CD14-positive monocyte (primary cell): ENCODE data around the gene FARP1. TPM values are rescaled to one million over a fixed set of nuclear protein-coding genes. Genes with fewer than 3 reads are reported as not detected.

ENCODE experiments used
- DNase-seq, 3 donors: peaks; one replicate each; pipeline ENCODE4 v3.0.0-alpha.2; 2011 to 2022
- H2AFZ ChIP-seq: 2 replicates; pipeline ENCODE4 v1.6.0; 2012; ENCODE audit warnings: mild to moderate bottlenecking, low read depth, low read length, inconsistent platforms; ENCODE audit not compliant: insufficient read depth, poor library complexity, severe bottlenecking
- H3K27ac ChIP-seq, 2 donors: 1 replicate in 1 of 2; 2 replicates in 1 of 2; pipeline ENCODE4 v1.5.1; 2012 to 2013; ENCODE audit warnings: low read length in 2 of 2, control low read depth in 1 of 2, inconsistent platforms in 1 of 2, low read depth in 1 of 2, mild to moderate bottlenecking in 1 of 2
- H3K27me3 ChIP-seq, 2 donors: one replicate each; pipeline versions ENCODE4 v1.6.0 to v1.6.1; 2011 to 2013; ENCODE audit warnings: low read length in 2 of 2; ENCODE audit not compliant: control insufficient read depth in 2 of 2, insufficient read depth in 2 of 2
- H3K36me3 ChIP-seq, 2 donors: replicated peaks in 1 of 2; 1 replicate in 1 of 2; 2 replicates in 1 of 2; pipeline versions ENCODE4 v1.5.1 to v1.6.1; 2012 to 2013; ENCODE audit warnings: low read length in 2 of 2, control low read depth in 1 of 2, inconsistent platforms in 1 of 2, mild to moderate bottlenecking in 1 of 2; ENCODE audit not compliant: insufficient read depth in 2 of 2, control insufficient read depth in 1 of 2
- H3K4me1 ChIP-seq, 2 donors: 1 replicate in 1 of 2; 2 replicates in 1 of 2; pipeline versions ENCODE4 v1.5.1 to v1.6.1; 2012 to 2013; ENCODE audit warnings: low read length in 2 of 2, control low read depth in 1 of 2, inconsistent platforms in 1 of 2, mild to moderate bottlenecking in 1 of 2, moderate library complexity in 1 of 2; ENCODE audit not compliant: insufficient read depth in 2 of 2, control insufficient read depth in 1 of 2
- H3K4me2 ChIP-seq: replicated peaks from 2 replicates; pipeline ENCODE3; 2012; ENCODE audit warnings: low read length, moderate library complexity, mild to moderate bottlenecking; ENCODE audit not compliant: poor library complexity, severe bottlenecking; ENCODE audit errors: extremely low read depth
- H3K4me3 ChIP-seq, 3 experiments: fragments of 200-600 bp in 1 of 3; sonication (generic) in 1 of 3; replicated peaks in 1 of 3; 1 replicate in 2 of 3; 2 replicates in 1 of 3; pipeline ENCODE4 v1.5.1; 2011 to 2013; ENCODE audit warnings: low read length in 3 of 3, mild to moderate bottlenecking in 3 of 3, control low read depth in 2 of 3, low read depth in 2 of 3, inconsistent platforms in 1 of 3, moderate library complexity in 1 of 3
- H3K79me2 ChIP-seq: 2 replicates; pipeline ENCODE4 v1.6.0; 2012; ENCODE audit warnings: mild to moderate bottlenecking, control low read depth, inconsistent platforms, low read length, moderate library complexity; ENCODE audit not compliant: insufficient read depth
- H3K9ac ChIP-seq: 2 replicates; pipeline ENCODE4 v1.6.0; 2017; ENCODE audit warnings: low read length, mild to moderate bottlenecking; ENCODE audit not compliant: insufficient read depth, poor library complexity, severe bottlenecking
- H3K9me3 ChIP-seq, 2 donors: replicated peaks in 1 of 2; 1 replicate in 1 of 2; 2 replicates in 1 of 2; pipeline versions ENCODE4 v1.5.1 to v1.6.1; 2012 to 2013; ENCODE audit warnings: low read length in 2 of 2, control low read depth in 1 of 2; ENCODE audit not compliant: control insufficient read depth in 1 of 2, insufficient read depth in 1 of 2
- H4K20me1 ChIP-seq: 2 replicates; pipeline ENCODE4 v1.6.0; 2012; ENCODE audit warnings: mild to moderate bottlenecking, low read length, control low read depth, moderate library complexity; ENCODE audit not compliant: insufficient read depth
- H3K27ac Mint-ChIP-seq, 7 donors: one replicate each; pipeline ENCODE4 v1.8.0; 2020; ENCODE audit warnings: mild to moderate bottlenecking in 7 of 7, mixed read lengths in 7 of 7, moderate library complexity in 6 of 7, inconsistent platforms in 2 of 7
- H3K27me3 Mint-ChIP-seq, 3 donors: one replicate each; pipeline ENCODE4 v1.8.0; 2021 to 2022; ENCODE audit warnings: low read depth in 3 of 3, mild to moderate bottlenecking in 3 of 3, mixed read lengths in 3 of 3, moderate library complexity in 3 of 3, inconsistent platforms in 1 of 3
- H3K36me3 Mint-ChIP-seq, 2 donors: one replicate each; pipeline ENCODE4 v1.8.0; 2020; ENCODE audit warnings: mixed read lengths in 2 of 2, inconsistent platforms in 1 of 2, mild to moderate bottlenecking in 1 of 2
- H3K4me1 Mint-ChIP-seq: one replicate; pipeline ENCODE4 v1.8.0; 2020; ENCODE audit warnings: mild to moderate bottlenecking, mixed read lengths
- H3K4me3 Mint-ChIP-seq, 2 donors: one replicate each; pipeline ENCODE4 v1.8.0; 2020; ENCODE audit warnings: mild to moderate bottlenecking in 2 of 2, mixed read lengths in 2 of 2, moderate library complexity in 1 of 2
- H3K9me3 Mint-ChIP-seq, 7 donors: one replicate each; pipeline ENCODE4 v1.8.0; 2020 to 2022; ENCODE audit warnings: mixed read lengths in 7 of 7, mild to moderate bottlenecking in 6 of 7, moderate library complexity in 6 of 7, inconsistent platforms in 2 of 7
- WGBS: methylation state at CpG from one replicate; pipeline ENCODE4 v1.1.5; 2013; ENCODE audit warnings: missing lambda C conversion rate; ENCODE audit not compliant: insufficient coverage; 5-methylcytosine and 5-hydroxymethylcytosine counted together
- intact Hi-C, 2 donors: fragments of 100-400 bp; cut with micrococcal nuclease; formaldehyde crosslinking; loops; one replicate each; pipeline versions ENCODE4 v1.15.0 to v1.15.1; 2023
- polyA plus RNA-seq, 3 donors: library from polyadenylated mRNA; depleted of rRNA in 1 of 3; unstranded in 2 of 3; stranded (reverse) in 1 of 3; fragments of 300-500 nt in 2 of 3; fragments of >200 nt in 1 of 3; fragmentation: Illumina TruSeq in 2 of 3; gene quantifications; 1 replicate in 2 of 3; 2 replicates in 1 of 3; pipeline ENCODE4 v1.2.3, GENCODE V29; 2012 to 2021
- TF ChIP-seq, protein P1 (sequence below): fragments of 200-600 bp; IDR thresholded peaks from one replicate; pipeline ENCODE4 v1.8.0; 2022; ENCODE audit warnings: antibody characterized with exemption, mild to moderate bottlenecking

FARP1 gene
- polyA plus RNA-seq, 3 donors, result 0.01 to 0.16 (median 0.12) TPM

DNA sequence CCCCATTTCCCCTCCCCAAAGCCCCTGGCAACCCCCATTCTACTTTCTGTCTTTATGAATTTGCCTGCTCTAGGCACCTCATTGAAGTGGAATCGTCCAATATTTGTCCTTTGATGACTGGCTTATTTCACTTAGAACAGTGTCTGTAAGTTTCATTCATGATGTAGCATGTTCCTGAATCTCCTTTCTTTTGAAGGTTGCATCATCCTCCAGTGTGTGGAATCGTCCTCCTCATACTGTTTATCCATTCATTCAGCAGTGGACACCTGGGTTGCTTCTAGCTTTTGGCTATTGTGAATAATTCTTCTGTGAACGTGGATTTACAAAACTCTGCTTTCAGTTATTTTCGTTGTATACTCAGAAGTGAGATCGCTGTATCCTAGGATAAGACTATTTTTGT lies 195.4 kb downstream of the FARP1 start:
- Mint-ChIP-seq H3K27me3 (peaks cover 0 to 5% (median 0%) of the 10 kb centered on the region in 3 donors), H3K36me3 (no peaks in the 10 kb centered on the region), H3K9me3 (peaks cover 0 to 5% (median 3%) of the 10 kb centered on the region in 7 donors), H3K27ac (no peak overlapping the region), H3K4me1 (no peaks in the 10 kb centered on the region), H3K4me3 (no peak overlapping the region)
- Histone ChIP-seq H3K4me3 (no peak overlapping the region), H3K9ac (no peak overlapping the region), H3K79me2 (no peaks in the 10 kb centered on the region), H3K27me3 (no peaks in the 10 kb centered on the region), H3K4me1 (no peaks in the 10 kb centered on the region), H3K9me3 (no peaks in the 10 kb centered on the region), H3K36me3 (no peaks in the 10 kb centered on the region), H3K4me2 (no peak overlapping the region), H3K27ac (no peak overlapping the region), H4K20me1 (no peaks in the 10 kb centered on the region), H2AFZ (no peak overlapping the region)
- intact Hi-C loops, result no loop called here
- TF ChIP-seq, protein P1, sequence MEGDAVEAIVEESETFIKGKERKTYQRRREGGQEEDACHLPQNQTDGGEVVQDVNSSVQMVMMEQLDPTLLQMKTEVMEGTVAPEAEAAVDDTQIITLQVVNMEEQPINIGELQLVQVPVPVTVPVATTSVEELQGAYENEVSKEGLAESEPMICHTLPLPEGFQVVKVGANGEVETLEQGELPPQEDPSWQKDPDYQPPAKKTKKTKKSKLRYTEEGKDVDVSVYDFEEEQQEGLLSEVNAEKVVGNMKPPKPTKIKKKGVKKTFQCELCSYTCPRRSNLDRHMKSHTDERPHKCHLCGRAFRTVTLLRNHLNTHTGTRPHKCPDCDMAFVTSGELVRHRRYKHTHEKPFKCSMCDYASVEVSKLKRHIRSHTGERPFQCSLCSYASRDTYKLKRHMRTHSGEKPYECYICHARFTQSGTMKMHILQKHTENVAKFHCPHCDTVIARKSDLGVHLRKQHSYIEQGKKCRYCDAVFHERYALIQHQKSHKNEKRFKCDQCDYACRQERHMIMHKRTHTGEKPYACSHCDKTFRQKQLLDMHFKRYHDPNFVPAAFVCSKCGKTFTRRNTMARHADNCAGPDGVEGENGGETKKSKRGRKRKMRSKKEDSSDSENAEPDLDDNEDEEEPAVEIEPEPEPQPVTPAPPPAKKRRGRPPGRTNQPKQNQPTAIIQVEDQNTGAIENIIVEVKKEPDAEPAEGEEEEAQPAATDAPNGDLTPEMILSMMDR, result no peak
- DNase-seq, result no peak
- WGBS, result 100% methylated on average over 2 of the region's 5 CpGs

DNA sequence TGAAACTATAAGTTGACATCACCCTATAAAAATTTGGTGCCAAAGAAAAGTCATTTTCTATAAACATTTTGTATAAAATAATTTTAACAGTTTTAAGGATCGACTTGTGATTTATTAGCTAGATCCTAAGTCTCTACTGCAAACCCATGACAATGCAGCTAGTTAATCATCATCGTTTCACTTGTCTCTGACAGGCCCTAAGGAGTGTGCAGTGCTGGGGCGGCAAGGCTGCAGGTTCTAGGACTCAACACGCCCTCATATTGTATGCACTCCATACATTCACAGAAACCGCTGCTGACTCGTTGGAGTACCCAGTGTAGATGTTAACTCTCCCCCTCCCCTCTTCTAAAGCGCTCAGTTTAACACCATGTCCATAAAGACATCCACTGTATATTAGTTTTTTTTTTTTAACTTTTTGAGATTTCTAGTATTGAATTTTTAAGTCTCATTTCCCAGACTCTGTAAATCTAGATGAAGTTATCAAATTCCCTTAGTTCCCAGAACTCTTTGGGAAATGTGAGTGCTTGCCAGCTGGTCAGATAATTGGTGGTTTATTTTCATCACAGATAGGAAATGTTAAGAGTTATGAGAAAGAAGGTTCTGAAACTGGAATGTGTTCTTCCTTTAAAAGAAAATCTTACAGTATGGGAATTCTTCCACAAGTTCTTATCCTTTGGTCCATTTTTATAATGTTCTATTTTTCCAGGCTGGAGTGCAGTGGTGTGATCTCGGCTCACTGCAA lies 197.0 kb downstream of the FARP1 start:
- intact Hi-C loops, result no loop called here
- no peak overlapping the region for H3K4me3 ChIP-seq
- H2AFZ ChIP-seq, result no peak overlapping the region
- TF ChIP-seq, protein P1, result no peak
- 95% methylated on average over 3 of the region's 8 CpGs for whole genome bisulfite sequencing
- H3K9ac ChIP-seq, result no peak overlapping the region
- H3K79me2 ChIP-seq, result no peaks in the 10 kb centered on the region
- H3K9me3 Mint-ChIP-seq, result peaks cover 0 to 5% (median 2%) of the 10 kb centered on the region in 7 donors
- H3K4me1 ChIP-seq, result no peaks in the 10 kb centered on the region
- peaks cover 0 to 5% (median 2%) of the 10 kb centered on the region in 3 donors for H3K27me3 Mint-ChIP-seq
- peak overlapping the region in 1 of 7 donors; percentile 41 for H3K27ac Mint-ChIP-seq
- no peaks in the 10 kb centered on the region for H3K27me3 ChIP-seq
- DNase-seq, result no peak
- no peak overlapping the region for H3K27ac ChIP-seq
- no peaks in the 10 kb centered on the region for H3K4me1 Mint-ChIP-seq
- H3K4me3 Mint-ChIP-seq, result no peak overlapping the region
- H3K36me3 Mint-ChIP-seq, result no peaks in the 10 kb centered on the region
- H3K9me3 ChIP-seq, result no peaks in the 10 kb centered on the region
- no peaks in the 10 kb centered on the region for H4K20me1 ChIP-seq
- H3K36me3 ChIP-seq, result no peaks in the 10 kb centered on the region
- H3K4me2 ChIP-seq, result no peak overlapping the region
